Neural cell (in vitro differentiated cells): ENCODE measurements around the gene PLPP1. TPM values are rescaled to one million over a fixed set of nuclear protein-coding genes. Genes with fewer than 3 reads are reported as not detected.

Experiments
- H2AFZ ChIP-seq: fragments of 200-600, 300-800 bp; sonication (generic), shearing (Covaris generic); 2 replicates; pipeline ENCODE4 v1.6.0; 2014; ENCODE audit warnings: low read depth, mild to moderate bottlenecking, antibody characterized with exemption, low read length, moderate library complexity
- H3F3A ChIP-seq: fragments of 200-600 bp; shearing (Covaris generic); 2 replicates; pipeline ENCODE4 v1.6.1; 2016; ENCODE audit warnings: mild to moderate bottlenecking, moderate library complexity, mixed read lengths, antibody characterized with exemption, low read length; ENCODE audit not compliant: insufficient read depth, poor library complexity, severe bottlenecking
- H3K27ac ChIP-seq: fragments of 200-600, 300-800 bp; sonication (generic), shearing (Covaris generic); 2 replicates; pipeline ENCODE4 v1.5.1; 2014; ENCODE audit warnings: mild to moderate bottlenecking, low read length, moderate library complexity
- H3K27me3 ChIP-seq: fragments of 300-800, 200-600 bp; sonication (generic), shearing (Covaris generic); 2 replicates; pipeline ENCODE4 v1.6.0; 2014; ENCODE audit warnings: mild to moderate bottlenecking, low read depth, low read length, moderate library complexity; ENCODE audit not compliant: insufficient read depth
- H3K36me3 ChIP-seq: fragments of 300-800, 200-600 bp; sonication (generic), shearing (Covaris generic); 2 replicates; pipeline ENCODE4 v1.5.1; 2014; ENCODE audit warnings: mild to moderate bottlenecking, antibody characterized with exemption, low read length, moderate library complexity; ENCODE audit not compliant: insufficient read depth
- H3K4me2 ChIP-seq: fragments of 300-800, 200-600 bp; sonication (generic), shearing (Covaris generic); 2 replicates; pipeline ENCODE4 v1.6.0; 2014; ENCODE audit warnings: mild to moderate bottlenecking, low read length
- H3K4me3 ChIP-seq: fragments of 300-800, 200-600 bp; sonication (generic), shearing (Covaris generic); 2 replicates; pipeline ENCODE4 v1.5.1; 2014; ENCODE audit warnings: mild to moderate bottlenecking, low read length, moderate library complexity
- H3K79me2 ChIP-seq: fragments of 200-600 bp; shearing (Covaris generic); replicated peaks from 2 replicates; pipeline ENCODE4 v1.6.0; 2014; ENCODE audit warnings: mild to moderate bottlenecking, low read length, moderate library complexity; ENCODE audit not compliant: insufficient read depth
- H3K9ac ChIP-seq: fragments of 300-800, 200-600 bp; sonication (generic), shearing (Covaris generic); 2 replicates; pipeline ENCODE4 v1.6.1; 2016; ENCODE audit warnings: mild to moderate bottlenecking, low read length, mixed read lengths
- H3K9me2 ChIP-seq: fragments of 200-600 bp; shearing (Covaris generic); 2 replicates; pipeline ENCODE4 v1.6.1; 2016; ENCODE audit warnings: mild to moderate bottlenecking, low read length, mixed read lengths; ENCODE audit not compliant: insufficient read depth
- H3K9me3 ChIP-seq: fragments of 200-600, 300-800 bp; sonication (generic), shearing (Covaris generic); 2 replicates; pipeline ENCODE4 v1.6.1; 2016; ENCODE audit warnings: mild to moderate bottlenecking, mixed run types, low read length, moderate library complexity, mixed read lengths
- H4K20me1 ChIP-seq: fragments of 200-600 bp; shearing (Covaris generic); 2 replicates; pipeline ENCODE4 v1.6.1; 2016; ENCODE audit warnings: mild to moderate bottlenecking, mixed run types; ENCODE audit not compliant: insufficient read depth
- EP300 ChIP-seq: fragments of 450-650 bp; conservative IDR thresholded peaks from 2 replicates; pipeline ENCODE4 v1.6.1; 2014; ENCODE audit warnings: antibody characterized with exemption, mild to moderate bottlenecking, moderate library complexity; ENCODE audit not compliant: poor library complexity, severe bottlenecking
- EZH2 ChIP-seq: fragments of 200-600, 300-800 bp; shearing (Covaris generic), sonication (generic); IDR thresholded peaks from 2 replicates; pipeline ENCODE4 v1.6.1; 2014; ENCODE audit warnings: antibody characterized with exemption, low read length, borderline replicate concordance, mild to moderate bottlenecking; ENCODE audit not compliant: insufficient read depth, poor library complexity, severe bottlenecking
- MXI1 ChIP-seq: fragments of 450-650 bp; conservative IDR thresholded peaks from 2 replicates; pipeline ENCODE4 v1.6.1; 2014; ENCODE audit warnings: antibody characterized with exemption, mild to moderate bottlenecking; ENCODE audit not compliant: poor library complexity, severe bottlenecking
- POLR2AphosphoS5 ChIP-seq: IDR thresholded peaks from 2 replicates; pipeline ENCODE4 v1.6.1; 2012
- RAD21 ChIP-seq: fragments of 450-650 bp; conservative IDR thresholded peaks from 2 replicates; pipeline ENCODE4 v1.6.1; 2014; ENCODE audit warnings: antibody characterized with exemption, mild to moderate bottlenecking, moderate library complexity
- SMC3 ChIP-seq: fragments of 450-650 bp; conservative IDR thresholded peaks from 2 replicates; pipeline ENCODE4 v1.6.1; 2014; ENCODE audit warnings: antibody characterized with exemption, mild to moderate bottlenecking, moderate library complexity; ENCODE audit not compliant: poor library complexity
- TAF1 ChIP-seq: IDR thresholded peaks from 2 replicates; pipeline ENCODE4 v1.6.1; 2012; ENCODE audit warnings: low read depth
- polyA plus RNA-seq: library from polyadenylated mRNA; depleted of rRNA; stranded (reverse); fragments of >200 nt; gene quantifications from 2 replicates; pipeline ENCODE4 v1.2.3, GENCODE V29; 2014
- TF ChIP-seq, protein P1 (sequence below): IDR thresholded peaks from 2 replicates; pipeline ENCODE4 v1.6.1; 2012; ENCODE audit warnings: borderline replicate concordance
- TF ChIP-seq, protein P2 (sequence below): fragments of 450-650 bp; IDR thresholded peaks from 2 replicates; pipeline ENCODE4 v1.5.1; 2014; ENCODE audit warnings: antibody characterized with exemption, mild to moderate bottlenecking, moderate library complexity; ENCODE audit not compliant: poor library complexity, severe bottlenecking

The PLPP1 gene
- polyA plus RNA-seq, 1 donor from 2014 or later, result 33.9 TPM

DNA sequence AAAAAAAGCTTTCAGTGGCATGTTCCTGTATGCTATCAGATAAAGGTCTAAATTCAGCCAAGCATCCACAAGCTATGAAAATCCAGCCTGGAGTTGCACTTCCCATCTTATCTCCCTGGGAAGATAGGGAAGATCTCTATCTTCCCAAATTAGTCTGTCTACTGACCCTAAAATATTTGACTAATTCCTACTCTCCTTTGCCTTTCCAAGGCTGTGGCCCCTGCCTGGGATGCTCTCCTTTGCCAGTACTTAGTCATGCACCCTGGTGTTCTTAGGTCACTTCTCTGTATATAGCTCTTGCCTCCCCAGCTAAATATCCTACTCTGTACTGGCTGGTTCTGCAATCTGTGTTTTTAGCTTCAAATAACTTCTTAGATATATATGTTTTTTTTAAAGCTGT, 44.0 kb upstream of the PLPP1 start:
- H4K20me1 ChIP-seq, result no peaks in the 10 kb centered on the region
- H3K4me3 ChIP-seq, result no peak overlapping the region
- H3K79me2 ChIP-seq, result no peaks in the 10 kb centered on the region
- no peaks in the 10 kb centered on the region for H3K36me3 ChIP-seq
- no peaks in the 10 kb centered on the region for H3F3A ChIP-seq
- H3K9me3 ChIP-seq, result no peaks in the 10 kb centered on the region
- no peak overlapping the region for H3K4me2 ChIP-seq
- no peak overlapping the region for H3K27ac ChIP-seq
- no peak overlapping the region for H3K9ac ChIP-seq
- H3K9me2 ChIP-seq, result no peaks in the 10 kb centered on the region
- TF ChIP-seq POLR2AphosphoS5 (no peak), MXI1 (no peak), TAF1 (no peak), EZH2 (no peak), RAD21 (no peak), EP300 (no peak), SMC3 (no peak)
- TF ChIP-seq, protein P1, sequence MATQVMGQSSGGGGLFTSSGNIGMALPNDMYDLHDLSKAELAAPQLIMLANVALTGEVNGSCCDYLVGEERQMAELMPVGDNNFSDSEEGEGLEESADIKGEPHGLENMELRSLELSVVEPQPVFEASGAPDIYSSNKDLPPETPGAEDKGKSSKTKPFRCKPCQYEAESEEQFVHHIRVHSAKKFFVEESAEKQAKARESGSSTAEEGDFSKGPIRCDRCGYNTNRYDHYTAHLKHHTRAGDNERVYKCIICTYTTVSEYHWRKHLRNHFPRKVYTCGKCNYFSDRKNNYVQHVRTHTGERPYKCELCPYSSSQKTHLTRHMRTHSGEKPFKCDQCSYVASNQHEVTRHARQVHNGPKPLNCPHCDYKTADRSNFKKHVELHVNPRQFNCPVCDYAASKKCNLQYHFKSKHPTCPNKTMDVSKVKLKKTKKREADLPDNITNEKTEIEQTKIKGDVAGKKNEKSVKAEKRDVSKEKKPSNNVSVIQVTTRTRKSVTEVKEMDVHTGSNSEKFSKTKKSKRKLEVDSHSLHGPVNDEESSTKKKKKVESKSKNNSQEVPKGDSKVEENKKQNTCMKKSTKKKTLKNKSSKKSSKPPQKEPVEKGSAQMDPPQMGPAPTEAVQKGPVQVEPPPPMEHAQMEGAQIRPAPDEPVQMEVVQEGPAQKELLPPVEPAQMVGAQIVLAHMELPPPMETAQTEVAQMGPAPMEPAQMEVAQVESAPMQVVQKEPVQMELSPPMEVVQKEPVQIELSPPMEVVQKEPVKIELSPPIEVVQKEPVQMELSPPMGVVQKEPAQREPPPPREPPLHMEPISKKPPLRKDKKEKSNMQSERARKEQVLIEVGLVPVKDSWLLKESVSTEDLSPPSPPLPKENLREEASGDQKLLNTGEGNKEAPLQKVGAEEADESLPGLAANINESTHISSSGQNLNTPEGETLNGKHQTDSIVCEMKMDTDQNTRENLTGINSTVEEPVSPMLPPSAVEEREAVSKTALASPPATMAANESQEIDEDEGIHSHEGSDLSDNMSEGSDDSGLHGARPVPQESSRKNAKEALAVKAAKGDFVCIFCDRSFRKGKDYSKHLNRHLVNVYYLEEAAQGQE, result no peak
- TF ChIP-seq, protein P2, sequence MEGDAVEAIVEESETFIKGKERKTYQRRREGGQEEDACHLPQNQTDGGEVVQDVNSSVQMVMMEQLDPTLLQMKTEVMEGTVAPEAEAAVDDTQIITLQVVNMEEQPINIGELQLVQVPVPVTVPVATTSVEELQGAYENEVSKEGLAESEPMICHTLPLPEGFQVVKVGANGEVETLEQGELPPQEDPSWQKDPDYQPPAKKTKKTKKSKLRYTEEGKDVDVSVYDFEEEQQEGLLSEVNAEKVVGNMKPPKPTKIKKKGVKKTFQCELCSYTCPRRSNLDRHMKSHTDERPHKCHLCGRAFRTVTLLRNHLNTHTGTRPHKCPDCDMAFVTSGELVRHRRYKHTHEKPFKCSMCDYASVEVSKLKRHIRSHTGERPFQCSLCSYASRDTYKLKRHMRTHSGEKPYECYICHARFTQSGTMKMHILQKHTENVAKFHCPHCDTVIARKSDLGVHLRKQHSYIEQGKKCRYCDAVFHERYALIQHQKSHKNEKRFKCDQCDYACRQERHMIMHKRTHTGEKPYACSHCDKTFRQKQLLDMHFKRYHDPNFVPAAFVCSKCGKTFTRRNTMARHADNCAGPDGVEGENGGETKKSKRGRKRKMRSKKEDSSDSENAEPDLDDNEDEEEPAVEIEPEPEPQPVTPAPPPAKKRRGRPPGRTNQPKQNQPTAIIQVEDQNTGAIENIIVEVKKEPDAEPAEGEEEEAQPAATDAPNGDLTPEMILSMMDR, result no peak
- H2AFZ ChIP-seq, result no peak overlapping the region
- H3K27me3 ChIP-seq, result no peaks in the 10 kb centered on the region

DNA sequence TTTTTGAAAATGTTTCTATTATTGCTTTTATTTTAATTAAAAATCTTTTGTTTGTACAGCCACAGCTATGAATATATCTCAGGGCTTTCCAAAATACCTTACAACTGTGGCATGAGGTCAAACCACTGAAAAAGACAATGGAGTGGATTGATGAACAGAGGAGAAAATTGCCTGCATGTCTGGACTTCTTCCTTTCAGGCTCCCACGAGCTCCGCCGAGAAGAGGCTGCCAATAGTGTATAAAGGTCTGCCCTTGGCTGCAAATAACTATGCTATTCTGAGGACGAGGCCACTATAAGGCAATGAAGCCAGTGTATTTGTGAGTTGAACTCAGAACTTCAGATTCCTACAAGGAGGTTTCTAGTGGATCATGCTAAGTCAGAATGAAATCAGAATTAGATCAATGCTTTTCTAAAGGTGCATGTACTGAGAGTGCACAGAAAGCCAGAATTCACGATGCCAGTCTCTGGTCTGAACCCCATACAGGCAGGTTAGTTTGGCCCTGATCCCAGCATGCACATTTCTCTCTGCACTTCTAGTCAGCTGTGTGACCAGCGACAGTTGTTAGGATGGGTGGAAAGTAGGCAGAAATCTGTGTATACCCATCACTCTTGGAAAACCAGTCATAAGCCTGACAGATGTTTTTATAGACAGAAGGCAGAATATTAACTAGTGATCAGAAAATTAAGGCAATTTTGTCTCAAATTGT, 42.7 kb upstream of the PLPP1 start:
- no peaks in the 10 kb centered on the region for H3K9me2 ChIP-seq
- no peaks in the 10 kb centered on the region for H4K20me1 ChIP-seq
- no peak overlapping the region for H3K4me3 ChIP-seq
- no peaks in the 10 kb centered on the region for H3K36me3 ChIP-seq
- no peaks in the 10 kb centered on the region for H3K79me2 ChIP-seq
- no peak overlapping the region for H3K27ac ChIP-seq
- TF ChIP-seq TAF1 (no peak), POLR2AphosphoS5 (no peak), RAD21 (no peak), EP300 (no peak), MXI1 (no peak), SMC3 (no peak), EZH2 (no peak)
- TF ChIP-seq, protein P2, result no peak
- TF ChIP-seq, protein P1, result no peak
- no peaks in the 10 kb centered on the region for H3F3A ChIP-seq
- H3K9ac ChIP-seq, result no peak overlapping the region
- no peaks in the 10 kb centered on the region for H3K9me3 ChIP-seq
- H3K27me3 ChIP-seq, result no peaks in the 10 kb centered on the region
- H3K4me2 ChIP-seq, result no peak overlapping the region
- H2AFZ ChIP-seq, result no peak overlapping the region
